Bone marrow (tissue), 2 donors: Measurements from ENCODE around the gene APC2.
"Not testable (repeated sequence)": the region's sequence is repeated elsewhere in the genome, so short reads cannot be mapped to it uniquely, and the experiment has no call there.

Experiments
- DNase-seq, 2 donors: peaks; one replicate each; lab custom pipeline; 2025; lab: John Stamatoyannopoulos, UW

The APC2 gene

DNA sequence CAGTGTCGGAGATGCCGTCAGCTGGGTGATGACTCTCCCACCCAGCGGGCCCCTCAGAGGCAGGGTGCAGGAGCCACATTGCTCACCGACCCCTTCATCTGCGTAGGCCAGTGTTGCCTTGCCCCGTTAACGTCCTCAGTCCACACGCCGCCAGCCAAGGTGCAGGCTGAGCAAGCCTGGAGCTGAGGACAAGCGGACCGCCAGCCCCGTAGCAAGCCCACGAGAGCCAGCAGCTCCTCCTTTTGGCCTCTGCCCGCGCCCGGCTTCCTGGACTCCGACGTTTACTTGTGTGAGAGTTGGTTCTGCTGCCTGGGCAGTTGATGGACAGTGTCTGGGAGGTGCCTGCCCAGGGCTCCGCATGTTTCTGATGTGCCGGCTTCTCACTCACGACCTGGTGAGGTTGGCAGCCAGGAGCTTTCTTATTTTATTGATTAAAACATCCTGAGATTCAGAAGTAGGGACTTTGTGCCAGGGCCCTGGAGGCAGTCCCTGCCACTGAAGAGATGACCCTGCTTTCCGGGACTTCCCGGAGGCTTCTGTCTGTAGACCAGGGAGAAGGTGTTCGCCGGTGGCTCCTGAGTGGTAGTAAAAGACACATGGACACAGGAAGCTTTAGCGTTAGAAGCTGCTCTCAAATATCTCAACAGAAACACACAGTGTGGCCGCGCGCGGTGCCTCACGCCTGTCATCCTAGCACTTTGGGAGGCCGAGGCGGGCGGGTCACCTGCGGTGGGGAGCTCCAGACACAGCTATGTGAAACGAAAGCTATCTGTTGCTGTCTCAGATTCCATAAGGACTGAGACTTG, 36.7 kb upstream of the APC2 start:
- DNase-seq: no peak

DNA sequence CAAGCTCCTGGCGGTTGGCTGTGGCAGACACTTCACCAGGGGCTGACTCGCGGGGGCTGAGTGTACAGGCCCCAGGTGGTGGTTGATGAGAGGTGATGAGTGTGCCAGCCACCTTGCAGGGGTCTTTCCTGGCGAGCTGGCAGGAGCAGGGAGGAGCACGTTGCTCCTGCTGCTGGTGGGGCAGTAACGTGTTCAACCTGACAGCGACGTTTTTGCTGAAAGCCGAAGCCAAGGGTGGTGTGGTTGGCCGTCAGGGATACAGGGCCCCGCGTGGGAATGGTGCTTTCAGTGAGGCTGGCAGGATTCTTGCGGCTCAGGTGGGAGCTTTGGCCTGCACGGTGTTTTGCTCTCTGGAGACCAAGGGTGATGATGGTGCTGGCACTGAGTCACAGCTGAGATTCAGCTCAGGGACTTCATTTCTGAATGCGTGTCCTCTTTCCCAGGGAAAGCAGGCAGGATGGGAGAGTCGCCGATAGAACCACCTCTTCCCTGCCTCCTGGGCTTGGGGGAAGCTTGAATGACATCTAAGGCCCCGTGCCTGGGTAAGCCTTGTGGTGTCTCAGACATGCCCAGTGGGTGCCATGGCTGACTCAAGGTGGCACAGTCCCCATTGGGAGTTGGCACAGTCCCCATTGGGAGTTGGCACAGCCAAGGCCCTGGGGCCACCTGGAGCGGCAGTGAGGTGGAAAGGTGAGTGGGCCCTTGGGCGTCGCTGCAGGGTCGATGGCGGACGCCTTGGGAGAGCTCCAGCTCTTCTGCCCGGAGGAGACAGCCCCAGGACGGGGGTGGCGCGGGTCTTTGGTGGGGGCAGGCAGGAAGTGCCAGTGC, 33.7 kb upstream of the APC2 start:
- no peak for DNase-seq

DNA sequence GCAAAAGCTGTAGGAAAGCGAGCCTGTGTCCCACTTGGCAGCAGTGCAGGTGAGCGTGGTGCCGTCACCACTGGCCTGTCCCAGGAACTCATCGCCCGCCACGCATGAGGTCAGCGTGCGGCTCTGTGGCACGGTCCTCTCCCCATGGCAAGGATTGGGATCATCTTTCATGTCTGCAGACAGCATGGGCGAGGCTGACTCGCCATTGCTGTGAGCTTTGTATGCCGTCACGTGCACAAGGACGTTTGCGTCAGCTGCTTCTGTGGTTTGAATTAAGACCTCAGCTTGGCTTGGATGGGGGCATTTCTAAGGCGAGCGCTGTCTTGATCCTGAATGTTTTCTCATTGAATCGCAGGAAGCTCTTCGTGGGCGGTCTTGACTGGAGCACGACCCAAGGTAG, 32.8 kb upstream of the APC2 start:
- no peak for DNase-seq

DNA sequence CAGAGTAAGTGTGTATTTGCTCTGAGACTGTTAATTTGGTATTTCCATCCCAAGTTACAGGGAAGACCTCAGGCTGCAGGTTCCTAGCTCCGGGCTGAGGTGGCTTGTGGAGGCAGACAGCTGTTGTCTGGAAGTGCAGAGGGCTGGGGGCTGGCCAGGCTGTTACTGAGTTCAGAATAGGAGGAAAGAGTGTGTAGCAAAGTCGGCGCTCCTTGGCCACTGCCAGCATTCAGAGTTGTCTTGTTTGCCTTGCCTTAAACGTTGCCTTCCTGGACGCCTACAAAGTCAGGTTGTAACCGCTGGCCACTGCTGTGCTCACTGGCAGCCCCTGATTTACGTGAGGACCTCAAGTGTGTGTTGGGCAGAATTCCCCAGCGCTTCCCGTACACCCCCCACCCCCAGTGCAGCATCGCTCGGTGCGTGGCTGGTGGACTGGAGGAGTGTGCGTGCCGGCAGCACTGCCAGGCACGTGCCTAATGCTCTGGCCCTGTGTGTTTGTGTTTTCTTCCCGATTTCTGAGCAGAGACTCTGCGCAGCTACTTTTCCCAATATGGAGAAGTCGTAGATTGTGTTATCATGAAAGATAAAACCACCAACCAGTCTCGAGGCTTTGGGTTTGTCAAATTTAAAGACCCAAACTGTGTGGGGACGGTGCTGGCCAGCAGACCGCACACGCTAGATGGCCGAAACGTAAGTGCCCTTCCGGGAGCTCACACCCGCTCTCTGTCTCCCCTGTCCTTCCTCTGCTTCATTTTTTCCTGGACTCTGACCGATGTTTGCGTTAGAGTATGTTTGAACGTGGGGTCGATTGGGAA, 32.0 kb upstream of the APC2 start:
- no peak for DNase-seq

DNA sequence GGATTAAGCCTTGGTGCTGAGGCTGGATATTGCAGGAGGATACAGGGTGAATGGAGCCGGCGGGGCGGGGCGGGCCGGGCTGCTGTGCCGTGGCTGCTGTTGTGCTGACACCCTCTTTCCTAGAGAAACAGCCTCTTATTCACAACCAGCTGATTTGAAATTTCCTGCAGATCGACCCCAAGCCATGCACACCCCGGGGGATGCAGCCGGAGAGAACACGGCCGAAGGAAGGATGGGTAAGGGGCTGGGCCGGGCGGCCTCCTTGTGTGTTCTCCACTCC, 31.5 kb upstream of the APC2 start:
- no peak for DNase-seq

DNA sequence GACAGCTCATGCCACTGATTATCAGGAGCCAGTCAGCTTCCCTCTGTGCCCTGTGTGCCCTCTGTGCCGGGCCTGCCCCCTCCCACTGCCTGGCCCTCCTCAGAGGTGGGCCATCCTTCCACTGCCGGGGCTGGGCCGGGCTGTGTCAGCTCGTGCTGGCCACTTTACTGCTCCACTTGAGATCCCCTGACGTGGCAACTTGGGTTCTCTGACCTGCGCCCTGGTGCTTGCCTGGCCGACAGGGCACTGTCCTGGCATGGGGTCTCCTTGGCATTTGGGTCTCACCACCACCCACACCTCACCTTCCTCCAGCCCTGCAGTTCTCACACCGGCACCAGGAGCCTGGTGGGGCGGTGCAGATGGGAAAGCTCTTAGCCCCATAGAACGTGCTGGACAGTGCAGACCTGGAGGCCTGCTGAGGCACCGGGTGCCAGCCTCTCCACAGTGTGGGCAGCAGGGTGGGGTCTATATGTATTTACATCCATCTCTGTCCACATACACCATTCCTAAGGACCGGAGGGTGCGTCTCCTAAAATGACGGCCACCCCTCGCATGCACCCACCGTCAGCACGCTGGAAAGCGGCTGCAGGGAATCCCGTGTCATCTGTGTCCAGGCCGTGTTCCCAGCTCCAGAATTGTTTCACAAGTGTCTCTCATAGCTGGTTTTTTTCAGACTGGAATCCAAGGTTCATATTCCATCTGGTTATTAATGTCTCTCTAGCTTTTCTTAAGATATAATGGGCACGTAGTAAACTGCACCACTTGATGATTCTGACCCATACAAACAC, 30.8 kb upstream of the APC2 start:
- no peak for DNase-seq

DNA sequence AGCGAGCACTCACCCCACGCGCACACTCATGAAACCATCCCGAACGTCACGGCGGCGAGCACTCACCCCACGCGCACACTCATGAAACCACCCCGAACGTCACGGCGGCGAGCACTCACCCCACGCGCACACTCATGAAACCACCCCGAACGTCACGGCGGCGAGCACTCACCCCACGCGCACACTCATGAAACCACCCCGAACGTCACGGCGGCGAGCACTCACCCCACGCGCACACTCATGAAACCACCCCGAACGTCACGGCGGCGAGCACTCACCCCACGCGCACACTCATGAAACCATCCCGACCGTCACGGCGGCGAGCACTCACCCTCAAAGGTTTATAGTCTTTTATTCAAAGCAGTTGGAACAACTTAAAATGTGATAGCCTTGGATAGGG, 29.8 kb upstream of the APC2 start:
- not testable (repeated sequence) for DNase-seq

DNA sequence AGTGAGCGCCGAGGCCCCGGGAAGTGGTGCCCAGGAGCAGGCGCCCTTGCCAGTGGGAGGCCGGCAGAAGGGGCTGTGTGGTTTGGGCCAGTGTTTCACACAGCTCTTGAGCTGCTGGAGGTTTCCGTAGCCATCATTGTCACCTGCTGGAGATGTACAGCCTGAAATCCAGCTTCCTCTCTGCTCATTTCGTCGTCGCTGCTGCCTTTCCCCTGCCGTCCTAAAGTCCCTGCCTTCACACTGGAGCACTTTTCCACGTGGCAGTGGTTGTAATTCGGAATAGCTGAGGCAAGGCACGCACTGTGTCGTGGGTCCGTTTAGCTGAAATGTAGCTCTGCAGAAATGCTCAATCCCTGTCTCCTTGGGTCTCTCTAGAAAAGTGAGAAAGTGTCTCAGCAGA, 29.3 kb upstream of the APC2 start:
- no peak for DNase-seq

DNA sequence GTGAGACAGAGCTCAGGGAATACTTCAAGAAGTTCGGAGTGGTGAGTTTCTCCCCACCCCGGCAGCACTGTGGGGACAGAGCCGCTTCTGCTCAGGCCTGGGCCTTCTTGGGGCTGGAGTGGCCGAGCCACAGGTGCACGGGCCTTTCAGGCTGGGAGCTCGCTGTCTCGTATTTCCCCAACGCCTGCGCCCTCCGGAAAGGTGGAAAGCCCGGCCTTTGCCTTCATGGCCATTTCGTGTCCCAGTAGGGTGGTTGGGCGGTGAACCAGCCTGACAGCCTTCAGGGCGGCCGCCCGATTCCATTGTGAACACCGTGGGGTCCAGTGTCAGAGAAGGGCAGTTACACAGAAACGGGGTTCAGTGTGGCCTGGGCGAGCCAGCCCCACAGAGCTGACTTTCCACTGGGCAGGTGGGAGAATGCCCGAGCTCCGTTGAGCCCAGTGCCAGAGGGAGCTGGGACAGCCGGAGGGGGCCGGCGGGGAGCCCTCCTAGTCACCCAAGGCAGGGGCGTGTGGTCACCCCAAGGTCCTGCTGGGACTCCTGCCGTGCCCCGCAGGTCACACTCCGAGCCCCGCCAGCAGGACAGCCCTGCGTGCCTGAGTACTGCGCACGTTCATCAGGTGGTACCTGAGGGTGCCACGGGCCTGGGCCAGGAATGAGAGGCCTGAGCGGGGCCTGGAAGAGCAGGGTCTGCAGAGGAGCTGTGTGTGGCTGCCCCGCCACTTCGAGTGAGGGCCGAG, 28.5 kb upstream of the APC2 start:
- no peak for DNase-seq

DNA sequence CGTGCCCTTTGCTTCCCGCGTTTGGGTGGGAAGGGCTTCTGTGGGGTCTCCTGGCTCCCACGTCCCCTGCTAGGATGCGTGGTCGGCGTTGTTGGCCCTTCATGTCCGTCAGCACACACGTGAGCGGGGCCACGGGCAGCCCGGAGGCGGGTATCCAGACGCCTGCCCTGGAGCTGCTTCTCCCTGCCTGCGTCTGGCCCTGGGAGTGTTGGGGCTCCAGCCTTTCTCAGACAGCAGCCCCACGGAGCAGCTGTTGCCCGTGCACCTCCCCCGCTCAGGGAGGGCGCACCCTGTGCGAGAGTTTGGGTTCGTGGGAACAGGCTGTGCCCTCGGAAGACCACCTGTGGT, 28.0 kb upstream of the APC2 start:
- no peak for DNase-seq

DNA sequence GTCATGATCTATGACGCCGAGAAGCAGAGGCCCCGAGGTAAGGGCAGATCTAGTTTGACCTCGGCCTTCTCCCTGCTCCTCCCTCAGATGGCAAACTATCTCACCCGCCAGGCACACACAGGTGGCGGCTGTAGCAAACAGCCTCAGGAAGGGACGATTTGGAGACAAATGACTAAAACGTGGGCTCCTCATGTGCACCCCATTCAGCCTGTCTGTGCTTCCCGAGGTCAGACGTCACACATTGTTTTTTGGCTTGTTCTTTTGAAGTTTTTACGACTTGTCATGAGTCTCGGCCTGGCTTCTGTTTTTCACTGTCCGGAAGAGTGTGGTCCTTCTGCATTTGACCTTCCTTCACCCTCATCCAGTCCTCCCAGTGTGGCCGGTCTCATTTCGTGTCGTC, 27.6 kb upstream of the APC2 start:
- DNase-seq: no peak

DNA sequence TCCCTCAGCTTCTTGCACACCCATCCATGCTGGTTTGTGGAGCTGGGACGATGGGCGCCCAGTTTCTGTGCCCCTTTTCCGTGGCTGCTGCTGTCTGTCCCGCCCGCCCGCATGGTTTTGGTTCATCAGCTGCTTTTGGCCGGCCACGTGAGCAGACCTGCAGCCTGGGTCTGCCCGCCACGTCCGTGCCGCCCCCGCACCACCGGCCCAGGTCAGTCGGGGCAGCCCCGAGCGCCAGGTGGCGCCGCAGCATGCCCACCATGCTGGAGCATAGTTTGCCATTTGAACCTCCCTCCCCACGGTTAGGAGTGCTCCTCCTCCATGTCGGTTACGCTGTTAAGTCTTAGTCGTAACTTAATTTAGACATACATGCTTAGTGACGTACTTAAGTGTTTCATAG, 27.0 kb upstream of the APC2 start:
- no peak for DNase-seq

DNA sequence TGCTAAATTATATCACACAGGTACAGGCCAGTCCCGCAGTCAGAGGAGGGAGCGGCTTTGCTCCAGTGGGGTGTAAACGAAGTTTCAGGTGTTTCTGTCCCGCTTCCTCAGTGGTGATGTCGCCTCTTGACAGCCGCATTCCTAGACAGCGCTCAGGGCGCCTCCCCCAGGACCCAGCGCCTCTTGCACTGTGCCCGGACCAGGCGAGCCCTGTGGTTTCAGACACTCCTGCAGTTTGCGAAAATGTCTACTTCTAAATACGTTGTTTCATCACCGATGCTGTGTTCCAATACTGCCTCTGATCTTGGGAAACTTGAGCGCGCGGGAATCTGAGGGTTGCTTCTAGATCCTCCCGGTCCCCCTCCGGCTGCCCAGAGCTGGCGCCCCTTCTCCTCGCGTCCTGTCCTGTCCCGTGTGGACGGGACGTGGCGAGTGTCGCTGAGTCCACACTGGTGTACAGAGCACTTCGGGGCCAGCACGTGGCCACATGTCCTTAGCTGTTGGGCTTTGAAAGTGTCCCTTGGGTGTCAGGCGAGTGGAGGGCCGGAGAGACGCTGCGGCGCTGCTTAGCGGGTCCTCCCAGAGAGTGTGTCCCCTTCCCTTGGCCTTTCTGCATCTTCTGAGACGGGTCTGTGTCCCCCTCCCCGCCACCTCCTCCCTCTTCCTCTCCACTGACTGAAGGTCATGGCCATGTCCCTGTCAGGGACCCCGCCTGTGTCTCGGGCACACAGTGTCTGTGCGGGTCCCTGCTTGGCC, 26.3 kb upstream of the APC2 start:
- DNase-seq: no peak

DNA sequence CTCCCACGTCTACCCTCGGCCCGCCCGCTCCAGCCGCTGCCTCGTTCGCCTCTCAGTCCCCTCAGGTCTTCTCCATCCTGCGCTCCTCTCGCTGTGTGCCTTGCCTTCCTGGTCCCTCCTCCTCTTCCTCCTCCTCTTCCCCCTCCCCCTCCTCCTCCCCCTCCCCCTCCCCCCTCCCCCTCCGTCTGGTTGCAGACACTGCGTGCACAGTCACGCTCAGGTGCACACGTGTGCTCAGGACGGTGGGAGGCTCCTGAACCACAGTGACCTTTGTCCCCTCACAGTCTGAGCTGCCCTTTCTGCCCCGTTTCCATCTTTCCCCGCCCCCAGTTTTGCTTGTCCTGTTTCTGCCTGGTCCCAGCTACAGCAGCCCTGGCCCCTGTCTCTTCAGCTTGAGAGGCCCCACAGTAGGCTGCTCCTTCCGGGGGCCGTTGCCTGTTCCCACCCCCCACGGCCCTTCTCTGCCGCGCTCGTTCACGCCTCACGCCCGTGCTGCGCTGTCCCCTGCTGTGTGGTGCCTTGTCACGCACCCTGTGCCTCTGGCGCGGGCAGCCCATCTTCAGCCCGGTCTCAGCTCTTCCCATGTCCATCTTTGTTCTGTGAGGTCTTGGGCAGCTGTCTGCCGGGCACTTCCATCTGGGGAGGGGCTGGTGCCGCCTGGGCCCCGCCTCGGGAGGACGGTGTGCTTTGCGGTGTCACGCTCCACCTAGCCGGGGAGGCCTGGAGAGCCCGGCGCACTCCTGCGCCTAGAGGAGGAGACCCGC, 25.5 kb upstream of the APC2 start:
- DNase-seq: no peak

DNA sequence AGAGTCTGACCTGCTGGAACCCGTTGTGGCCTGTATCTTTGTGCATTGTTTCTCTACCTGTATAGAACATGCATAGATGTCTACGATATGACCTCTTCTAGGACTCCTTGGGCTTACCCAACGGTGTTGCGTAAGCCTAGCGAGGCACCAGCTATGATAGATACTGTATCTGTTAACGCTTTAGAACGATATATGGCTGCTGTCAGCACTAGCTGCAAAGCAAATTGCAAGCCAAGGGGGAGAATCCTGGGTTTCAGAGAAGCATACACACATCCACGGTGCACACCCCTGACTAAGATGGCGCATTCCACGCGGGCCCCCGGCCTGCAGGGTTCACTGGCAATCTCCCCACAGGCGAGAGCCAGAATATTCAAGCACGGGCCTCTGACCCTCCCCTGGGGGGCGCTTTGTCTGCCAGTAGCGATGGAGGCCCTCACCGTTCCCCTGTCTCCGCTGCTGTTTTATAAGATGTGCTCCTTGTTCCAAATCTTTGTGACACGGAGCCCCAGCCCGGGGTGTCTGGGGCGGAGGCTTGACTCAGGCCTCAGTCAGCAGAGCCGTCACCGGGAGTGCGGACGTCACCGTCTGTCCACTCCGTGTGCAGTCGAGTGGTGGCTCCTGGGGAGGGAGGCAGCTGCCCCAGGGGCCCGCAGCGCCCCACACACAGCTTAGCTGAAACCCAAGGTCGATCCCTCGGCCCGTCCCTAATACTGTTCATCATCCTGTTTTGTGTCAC, 24.7 kb upstream of the APC2 start:
- DNase-seq: no peak

DNA sequence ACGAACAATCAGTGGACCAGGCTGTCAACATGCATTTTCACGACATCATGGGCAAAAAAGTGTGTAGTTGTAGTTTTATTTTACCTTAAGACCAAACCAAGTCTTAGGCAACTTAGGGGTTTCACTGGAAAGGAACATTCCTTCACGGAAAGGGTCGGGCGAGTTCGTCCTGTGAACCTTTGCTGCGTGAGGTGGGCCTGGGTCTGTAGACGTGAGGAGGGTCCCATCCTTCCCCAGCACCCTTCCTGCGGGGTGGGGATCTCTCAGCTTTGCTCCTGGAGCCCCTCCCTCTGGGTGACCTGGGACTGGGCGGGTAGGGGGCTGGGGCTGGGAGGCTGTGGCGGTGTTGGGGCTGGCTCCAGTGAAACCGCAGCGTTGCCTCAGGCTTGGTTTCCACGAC, 24.0 kb upstream of the APC2 start:
- DNase-seq: no peak

DNA sequence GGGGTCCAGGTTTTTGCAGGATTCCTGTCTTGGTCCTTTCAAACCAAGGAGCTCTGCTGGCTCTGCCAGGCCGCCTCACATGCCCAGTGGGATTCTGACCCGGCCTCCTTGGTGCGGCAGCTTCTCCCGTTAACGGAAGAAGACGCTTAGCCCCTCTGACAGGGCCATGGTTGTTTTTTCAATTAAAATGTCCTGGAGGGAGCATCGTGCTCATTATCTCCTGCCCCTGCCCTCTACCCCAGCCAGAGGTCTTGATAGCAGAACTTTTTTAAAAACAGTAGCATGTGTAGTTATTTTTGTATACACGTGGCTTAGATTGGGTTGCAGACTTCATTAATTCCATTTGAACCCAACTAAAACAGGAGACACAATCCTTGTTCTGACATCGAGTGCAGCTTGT, 23.2 kb upstream of the APC2 start:
- DNase-seq: no peak

DNA sequence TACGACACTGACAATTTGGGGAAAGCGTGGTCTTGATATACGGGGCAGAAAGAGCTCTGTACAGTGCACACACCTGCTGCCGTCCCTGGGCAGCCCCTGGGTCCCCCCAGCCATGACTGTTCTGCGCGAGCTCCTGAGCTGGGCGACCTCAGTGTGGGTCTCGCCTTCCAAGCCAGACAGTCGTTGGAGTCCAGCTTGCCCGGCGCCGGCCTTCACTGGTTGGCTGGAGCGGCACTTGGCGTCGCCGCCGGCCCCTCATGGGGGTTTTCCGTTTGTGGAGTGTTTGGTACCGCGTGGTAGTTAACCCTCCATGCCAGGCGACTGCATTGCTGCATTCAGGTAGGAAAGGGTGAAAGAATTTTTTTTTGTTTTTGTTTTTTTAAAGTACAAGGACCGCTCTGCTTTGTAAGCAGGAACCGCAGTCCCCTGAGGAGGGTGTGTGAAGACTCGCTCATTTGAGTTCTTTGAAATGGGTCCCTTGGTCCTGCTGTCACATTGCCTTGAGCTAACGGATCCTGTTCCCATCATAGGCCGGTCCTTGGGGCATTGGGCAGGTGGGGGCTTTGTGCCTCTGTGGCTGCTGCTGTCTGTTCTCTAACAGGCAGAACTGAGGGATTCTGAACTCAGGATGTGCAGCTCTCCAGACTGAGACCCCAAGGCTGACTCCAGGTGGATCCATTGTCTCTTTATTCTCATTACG, 22.6 kb upstream of the APC2 start:
- no peak for DNase-seq
